Activated CD4-positive, alpha-beta T cell treated with anti-CD3 and anti-CD28 coated beads, Interleukin-2, amount 10 ng/mL, durations not matched to agents 7 days and 5 days (primary cell): ENCODE data around the gene LGALS9. TPM values are rescaled to one million over a fixed set of nuclear protein-coding genes. Genes with fewer than 3 reads are reported as not detected.
A peak's percentile ranks its signal among the peaks of the same experiment; 100 is the strongest.
"Not testable (repeated sequence)": the region's sequence is repeated elsewhere in the genome, so short reads cannot be mapped to it uniquely, and the experiment has no call there.

ENCODE experiments used
- CTCF ChIA-PET: fragments of 350-600 bp; sonication (Branson Sonifier 250); formaldehyde crosslinking; loops from one replicate; lab custom pipeline; 2021; ENCODE audit warnings: antibody characterized with exemption; lab: Charles Lee
- POLR2A ChIA-PET: fragments of 350-600 bp; sonication (Branson Sonifier 250); formaldehyde crosslinking; loops from one replicate; lab custom pipeline; 2021; ENCODE audit warnings: antibody characterized with exemption; lab: Charles Lee
- DNase-seq: peaks from one replicate; pipeline ENCODE4 v3.0.0-alpha.2; 2020
- H3K27ac Mint-ChIP-seq: one replicate; pipeline ENCODE4 v1.8.0; 2021; ENCODE audit warnings: mild to moderate bottlenecking, moderate library complexity, mixed read lengths
- H3K27me3 Mint-ChIP-seq: one replicate; pipeline ENCODE4 v1.8.0; 2021; ENCODE audit warnings: mixed read lengths
- H3K36me3 Mint-ChIP-seq: one replicate; pipeline ENCODE4 v1.8.0; 2021; ENCODE audit warnings: low read depth, mixed read lengths
- H3K4me1 Mint-ChIP-seq: one replicate; pipeline ENCODE4 v1.8.0; 2021; ENCODE audit warnings: mixed read lengths
- H3K4me3 Mint-ChIP-seq: one replicate; pipeline ENCODE4 v1.8.0; 2021; ENCODE audit warnings: mild to moderate bottlenecking, moderate library complexity, mixed read lengths
- H3K9me3 Mint-ChIP-seq: one replicate; pipeline ENCODE4 v1.8.0; 2021; ENCODE audit warnings: mixed read lengths
- total RNA-seq, 2 experiments: library from RNA; stranded (reverse); gene quantifications; one replicate each; pipeline ENCODE4 v1.2.3, GENCODE V29; 2021

The LGALS9 gene
- total RNA-seq, 2 experiments from 2014 or later, result 223 to 233 TPM

DNA sequence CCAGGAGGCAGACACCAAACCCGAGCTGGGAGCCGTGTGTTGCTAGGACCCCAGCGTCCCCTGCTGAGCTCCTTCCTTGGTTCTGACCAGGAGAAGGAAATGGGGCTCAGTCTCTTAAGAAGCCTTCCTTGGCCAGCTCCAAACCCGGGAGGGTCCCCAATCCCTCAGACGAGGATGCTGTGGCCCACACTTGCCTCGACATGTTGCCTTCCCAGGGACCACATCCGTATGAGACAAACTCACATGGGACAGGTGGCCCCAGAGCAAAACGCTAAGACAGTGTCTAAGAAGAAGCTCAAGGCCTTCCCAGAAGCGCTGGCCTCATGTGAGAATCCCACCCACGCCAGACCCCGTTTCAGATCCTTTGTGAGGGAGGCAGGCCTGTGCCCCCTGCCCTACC is 19.8 kb downstream of the LGALS9 start:
- no peak for DNase-seq
- CTCF ChIA-PET, result interaction anchor here (0.5 to 2.1 kb wide), 14 partner anchors 12 to 415 kb away, joined by 3 to 10 read pairs (median 4); partner anchors contain the start of gene LGALS9
- no peak overlapping the region for H3K27ac Mint-ChIP-seq
- H3K36me3 Mint-ChIP-seq, result peaks cover 18% of the 10 kb centered on the region
- H3K9me3 Mint-ChIP-seq, result no peaks in the 10 kb centered on the region
- H3K4me1 Mint-ChIP-seq, result peaks cover 13% of the 10 kb centered on the region
- H3K27me3 Mint-ChIP-seq, result no peaks in the 10 kb centered on the region
- no peak overlapping the region for H3K4me3 Mint-ChIP-seq
- POLR2A ChIA-PET, result no interaction called here

DNA sequence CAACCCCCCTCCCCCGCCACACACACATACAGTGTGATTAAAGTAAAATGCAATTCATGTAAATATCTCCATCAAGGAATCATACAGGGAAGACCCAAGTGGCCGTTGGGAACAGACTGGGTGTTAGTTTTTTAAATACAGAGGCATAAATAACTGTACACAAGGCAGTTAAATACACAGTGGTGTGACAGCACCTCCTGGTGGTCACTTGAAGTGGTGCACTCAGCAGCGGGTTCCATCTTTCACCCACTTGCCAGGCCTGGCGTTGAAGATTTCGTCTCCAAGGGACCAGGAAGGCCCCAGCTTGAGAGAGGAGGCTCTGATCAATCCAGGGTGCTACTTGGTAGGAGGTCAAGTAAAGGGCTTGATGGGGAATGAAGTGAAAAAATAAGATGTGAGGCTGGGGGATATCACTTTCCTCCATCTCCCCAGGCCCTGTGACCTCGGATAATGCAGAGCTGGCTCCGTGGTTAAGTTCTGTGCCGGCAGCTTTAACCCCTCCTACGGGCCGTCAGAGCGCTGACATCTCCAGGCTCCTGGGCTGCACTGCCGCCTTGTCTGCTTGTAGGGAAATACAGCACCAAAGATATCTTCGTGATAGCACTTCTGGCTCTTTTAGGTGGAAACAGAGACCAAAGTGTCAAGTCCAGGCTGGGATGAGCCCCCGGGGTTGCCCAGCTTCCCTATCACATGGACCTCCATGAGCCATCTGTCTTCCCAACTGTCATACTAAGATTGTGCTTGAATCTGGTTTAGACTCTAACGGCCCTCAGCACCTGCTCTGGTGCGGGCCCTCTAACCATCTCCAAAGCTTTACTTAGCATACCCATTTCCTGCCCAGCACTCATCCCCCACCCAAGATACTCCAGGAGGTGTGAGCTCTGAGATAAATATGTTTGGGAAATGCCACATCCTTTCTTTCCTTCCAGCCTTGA is 20.7 kb downstream of the LGALS9 start:
- H3K4me1 Mint-ChIP-seq, result peaks cover 13% of the 10 kb centered on the region
- H3K9me3 Mint-ChIP-seq, result no peaks in the 10 kb centered on the region
- H3K36me3 Mint-ChIP-seq, result peaks cover 14% of the 10 kb centered on the region
- ChIA-PET CTCF (interaction anchor here (0.6 to 4.1 kb wide), 17 partner anchors 12 to 592 kb away, joined by 3 to 17 read pairs (median 4); partner anchors contain the start of gene LGALS9), POLR2A (no interaction called here)
- no peak overlapping the region for H3K4me3 Mint-ChIP-seq
- H3K27me3 Mint-ChIP-seq, result no peaks in the 10 kb centered on the region
- no peak overlapping the region for H3K27ac Mint-ChIP-seq
- peak; percentile 79 for DNase-seq

DNA sequence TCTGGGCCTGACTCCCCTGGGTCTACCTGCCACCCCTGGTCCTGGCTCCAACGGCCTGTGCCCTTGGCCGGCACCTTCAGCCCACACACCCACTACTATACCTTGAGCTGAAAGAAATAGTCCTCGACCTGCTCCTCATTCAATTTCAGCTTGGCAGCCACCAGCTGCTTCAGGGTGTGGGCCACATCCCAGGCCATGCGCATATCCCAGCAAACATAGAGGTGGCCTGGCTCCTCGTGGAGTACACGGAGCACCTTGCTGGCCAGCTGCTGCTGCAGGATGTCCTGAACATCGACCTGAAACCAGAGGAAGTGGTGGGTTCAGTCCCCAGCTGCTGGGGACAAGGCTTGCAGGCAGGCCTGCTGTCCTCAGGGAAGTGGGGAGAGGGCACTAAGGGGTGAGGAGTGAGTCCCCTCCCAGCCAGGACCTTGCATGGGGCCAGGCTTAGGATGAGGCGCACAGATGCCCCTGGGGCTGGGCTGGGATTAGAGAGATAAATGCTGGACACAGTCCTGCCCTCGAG is 22.5 kb downstream of the LGALS9 start:
- CTCF ChIA-PET, result interaction anchor here (1.2 to 4.1 kb wide), 3 partner anchors 32 to 226 kb away, joined by 3 to 17 read pairs (median 4); no protein-coding TSS in a partner anchor
- H3K9me3 Mint-ChIP-seq, DNase-seq, H3K4me3 Mint-ChIP-seq, H3K27me3 Mint-ChIP-seq, H3K36me3 Mint-ChIP-seq, H3K27ac Mint-ChIP-seq, POLR2A ChIA-PET, H3K4me1 Mint-ChIP-seq: not testable (repeated sequence)

DNA sequence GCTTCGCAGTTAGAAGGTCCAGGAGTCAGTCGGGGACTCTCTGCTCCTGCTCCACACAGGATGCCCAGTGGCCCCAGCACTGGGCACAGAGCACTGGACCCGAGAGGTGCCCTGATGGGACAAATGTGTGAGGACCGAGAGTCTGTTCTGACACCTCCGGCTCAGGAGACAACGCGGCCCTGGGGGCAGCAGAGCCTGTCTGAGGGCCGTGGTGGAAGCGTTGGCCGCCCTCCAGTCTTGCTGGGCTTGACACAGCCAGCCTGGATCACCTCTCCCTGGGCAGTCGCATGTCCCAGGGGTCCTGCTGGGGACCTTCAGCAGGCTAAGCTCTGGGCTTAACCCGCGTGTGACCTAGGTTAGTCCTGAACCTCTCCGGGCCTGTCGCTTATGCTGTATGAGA is 23.1 kb downstream of the LGALS9 start:
- CTCF ChIA-PET, result interaction anchor here (0.9 to 4.1 kb wide), 9 partner anchors 8 to 417 kb away, joined by 3 to 17 read pairs (median 3); no protein-coding TSS in a partner anchor
- H3K27me3 Mint-ChIP-seq, result no peaks in the 10 kb centered on the region
- POLR2A ChIA-PET, result no interaction called here

DNA sequence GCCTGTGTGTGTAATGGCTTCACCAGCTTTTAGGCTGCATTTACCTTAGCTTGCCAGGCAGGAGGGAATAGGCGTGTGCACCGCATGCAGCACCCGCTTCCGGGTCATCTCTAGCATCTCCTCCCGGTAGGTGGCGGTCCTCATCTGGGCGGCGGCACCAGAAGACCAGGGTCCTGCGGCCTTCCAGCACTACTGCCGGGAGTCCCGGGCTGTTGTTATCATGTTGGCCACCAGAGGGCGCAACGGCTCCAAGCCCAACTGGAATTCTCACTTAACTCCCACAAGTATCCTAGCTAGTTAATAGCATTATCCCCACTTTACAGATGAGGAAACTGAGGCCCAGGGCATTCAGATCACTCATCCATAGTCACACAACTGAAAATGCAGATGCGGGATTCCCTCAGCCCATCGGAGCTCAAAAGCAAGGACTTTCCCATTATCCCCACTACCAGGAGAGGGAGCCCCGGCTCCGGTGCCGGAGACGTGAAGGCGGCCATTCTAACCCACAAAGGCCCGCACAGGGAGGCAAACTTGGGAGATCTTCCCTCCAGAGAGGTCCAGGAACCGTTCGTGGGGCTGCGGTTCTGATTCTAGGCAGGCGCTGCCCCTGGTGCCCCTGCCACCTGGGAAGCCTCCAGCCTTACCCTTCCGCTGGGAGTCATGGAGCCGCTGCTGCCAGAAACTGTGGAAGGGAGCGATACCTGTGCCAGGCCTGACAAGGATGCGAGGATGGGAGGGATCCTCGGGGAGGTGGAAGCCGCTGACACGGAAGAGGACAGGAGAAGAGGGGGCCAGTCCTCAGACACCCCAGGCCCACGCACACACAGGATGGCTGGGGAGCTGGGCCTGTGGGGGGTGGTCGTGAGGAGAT is 23.9 kb downstream of the LGALS9 start:
- Mint-ChIP-seq H3K27ac (peak overlapping the region; percentile 33), H3K36me3 (peaks cover 3% of the 10 kb centered on the region), H3K4me1 (peaks cover 9% of the 10 kb centered on the region), H3K27me3 (no peaks in the 10 kb centered on the region), H3K4me3 (no peak overlapping the region), H3K9me3 (no peaks in the 10 kb centered on the region)
- CTCF ChIA-PET, result interaction anchor here (0.9 to 4.1 kb wide), 10 partner anchors 9 to 418 kb away, joined by 3 to 17 read pairs (median 3); no protein-coding TSS in a partner anchor
- peak; percentile 68 for DNase-seq
- POLR2A ChIA-PET, result no interaction called here

More for the DNA sequence above, 23.1 kb downstream of the LGALS9 start:
- DNase-seq, result no peak
- Mint-ChIP-seq H3K4me1 (peaks cover 9% of the 10 kb centered on the region), H3K4me3 (no peak overlapping the region), H3K27ac (no peak overlapping the region), H3K36me3 (peaks cover 4% of the 10 kb centered on the region), H3K9me3 (no peaks in the 10 kb centered on the region)

DNA sequence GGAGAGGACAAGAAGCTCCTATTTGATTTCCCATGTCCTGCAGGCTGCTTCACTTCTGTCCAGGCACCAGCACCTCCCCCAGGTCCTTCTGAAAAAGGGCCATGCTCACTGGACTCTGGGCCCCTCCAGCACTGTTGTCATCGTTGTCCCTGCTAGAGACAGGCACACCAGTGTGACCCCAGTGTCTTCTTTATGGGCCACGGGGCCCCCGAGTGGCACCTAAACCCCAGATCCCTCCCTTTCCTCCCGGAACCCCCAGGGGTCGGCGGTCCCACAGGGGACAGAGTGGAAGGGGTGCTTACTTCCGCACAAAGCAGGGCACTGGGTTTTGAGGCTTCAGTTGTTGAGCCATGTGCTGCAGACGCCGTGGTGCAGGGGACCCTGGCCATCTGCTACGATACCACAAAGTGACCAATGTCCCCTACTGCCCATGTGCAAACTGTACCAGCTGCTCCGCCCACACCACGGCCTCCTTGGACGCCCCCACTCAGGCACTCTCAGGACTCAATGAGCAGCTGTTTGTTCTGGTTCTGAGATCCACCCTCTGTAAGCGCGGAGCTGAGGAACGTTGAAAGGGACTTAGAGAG is 24.6 kb downstream of the LGALS9 start:
- POLR2A ChIA-PET, H3K27me3 Mint-ChIP-seq, H3K4me3 Mint-ChIP-seq, H3K36me3 Mint-ChIP-seq, H3K4me1 Mint-ChIP-seq, DNase-seq, H3K9me3 Mint-ChIP-seq, H3K27ac Mint-ChIP-seq: not testable (repeated sequence)
- CTCF ChIA-PET, result interaction anchor here (1.3 to 2.4 kb wide), 4 partner anchors 48 to 418 kb away, joined by 6 to 11 read pairs (median 8); no protein-coding TSS in a partner anchor

DNA sequence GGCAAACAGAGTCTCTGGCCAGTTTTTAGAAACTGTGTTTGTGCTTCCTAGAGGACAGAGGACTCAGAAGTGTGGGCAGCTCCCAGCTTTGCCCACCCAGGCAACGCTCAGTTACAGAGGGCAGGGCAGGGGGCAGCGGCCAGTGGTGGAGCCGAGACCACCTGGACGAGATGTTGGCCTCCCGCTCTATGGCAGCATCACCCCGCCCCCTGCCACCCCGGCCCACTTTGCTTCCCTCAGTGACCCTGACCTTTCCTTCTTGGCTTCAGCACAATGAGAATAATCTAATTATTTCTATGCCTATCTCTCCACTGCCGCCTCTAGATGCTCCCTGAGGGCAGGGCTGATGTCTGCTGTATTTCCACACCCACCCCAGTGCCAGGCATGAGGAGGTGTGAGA is 25.6 kb downstream of the LGALS9 start:
- POLR2A ChIA-PET, H3K27me3 Mint-ChIP-seq, H3K27ac Mint-ChIP-seq, H3K36me3 Mint-ChIP-seq, H3K4me3 Mint-ChIP-seq, H3K9me3 Mint-ChIP-seq, H3K4me1 Mint-ChIP-seq, DNase-seq: not testable (repeated sequence)
- CTCF ChIA-PET, result interaction anchor here (2.4 kb wide), 1 partner anchor 223 kb away, joined by 6 read pairs; no protein-coding TSS in a partner anchor

DNA sequence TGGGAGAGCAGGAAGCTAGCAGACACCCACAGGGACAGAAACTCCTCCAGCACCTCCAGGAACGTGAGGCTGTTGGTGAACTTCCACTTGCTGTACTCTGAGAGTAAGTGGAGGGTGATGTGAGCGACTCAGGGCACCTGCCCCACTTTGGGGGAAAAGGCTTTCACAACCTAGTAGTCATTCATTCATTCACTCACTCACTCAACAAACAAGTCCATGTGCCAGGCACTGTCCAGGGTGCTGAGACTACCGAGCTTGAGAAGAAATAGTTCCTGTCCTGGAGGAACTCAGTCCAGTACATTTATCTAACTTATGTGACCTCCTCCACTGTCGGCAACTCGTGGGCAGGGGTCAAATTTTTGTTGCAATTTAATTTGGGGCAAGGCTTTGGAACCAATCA is 26.6 kb downstream of the LGALS9 start:
- ChIA-PET POLR2A (no interaction called here), CTCF (interaction anchor here (0.9 to 2.4 kb wide), 2 partner anchors 16 to 222 kb away, joined by 3 to 6 read pairs; no protein-coding TSS in a partner anchor)
- Mint-ChIP-seq H3K36me3 (no peaks in the 10 kb centered on the region), H3K9me3 (no peaks in the 10 kb centered on the region), H3K27ac (no peak overlapping the region), H3K4me3 (no peak overlapping the region), H3K4me1 (peaks cover 5% of the 10 kb centered on the region), H3K27me3 (no peaks in the 10 kb centered on the region)
- peak; percentile 21 for DNase-seq

DNA sequence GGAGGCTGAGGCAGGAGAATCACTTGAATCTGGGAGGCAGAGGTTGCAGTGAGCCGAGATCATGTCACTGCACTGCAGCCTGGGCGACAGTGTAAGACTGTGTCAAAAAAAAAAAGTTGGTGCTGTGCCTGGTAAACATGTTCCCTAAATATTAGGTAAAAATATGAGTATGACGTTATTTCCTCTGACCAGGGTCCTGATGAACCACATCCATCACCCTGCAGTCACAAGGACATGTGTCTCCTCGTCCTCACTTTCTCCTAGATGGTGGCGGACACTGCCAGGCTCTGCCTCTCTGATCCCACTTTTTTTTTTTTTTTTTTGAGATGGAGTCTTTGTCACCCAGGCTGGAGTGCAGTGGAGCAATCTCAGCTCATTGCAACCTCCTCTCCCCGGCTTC is 28.7 kb downstream of the LGALS9 start:
- POLR2A ChIA-PET, result no interaction called here
- DNase-seq, result no peak
- CTCF ChIA-PET, result interaction anchor here (0.7 kb wide), 1 partner anchor 875 kb away, joined by 4 read pairs; no protein-coding TSS in a partner anchor
- Mint-ChIP-seq H3K36me3 (no peaks in the 10 kb centered on the region), H3K27me3 (no peaks in the 10 kb centered on the region), H3K4me1 (peaks cover 2% of the 10 kb centered on the region), H3K4me3 (no peak overlapping the region), H3K27ac (no peak overlapping the region), H3K9me3 (no peaks in the 10 kb centered on the region)

DNA sequence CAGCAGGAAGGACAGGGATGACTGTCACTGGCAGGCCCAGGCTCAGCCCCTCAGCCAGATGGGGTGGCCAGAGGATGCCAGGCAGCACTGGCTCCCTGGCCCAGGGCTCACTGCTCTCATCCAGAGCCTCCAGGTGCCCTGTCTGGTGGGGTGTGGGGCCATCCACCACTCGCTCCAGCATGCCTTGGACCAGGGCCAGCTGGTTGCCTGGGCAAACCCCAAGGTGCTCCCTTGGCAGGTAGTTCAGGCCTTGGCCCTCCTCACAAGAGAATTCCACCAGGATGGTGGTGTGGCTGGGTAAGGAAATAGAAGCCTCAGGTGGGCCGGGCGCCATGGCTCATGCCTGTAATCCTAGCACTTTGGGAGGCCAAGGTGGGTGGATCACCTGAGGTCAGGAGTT is 29.4 kb downstream of the LGALS9 start:
- H3K27ac Mint-ChIP-seq, result no peak overlapping the region
- no peaks in the 10 kb centered on the region for H3K36me3 Mint-ChIP-seq
- POLR2A ChIA-PET, result no interaction called here
- CTCF ChIA-PET, result interaction anchor here (0.7 kb wide), 1 partner anchor 874 kb away, joined by 4 read pairs; no protein-coding TSS in a partner anchor
- no peak for DNase-seq
- H3K9me3 Mint-ChIP-seq, result no peaks in the 10 kb centered on the region
- H3K4me1 Mint-ChIP-seq, result no peaks in the 10 kb centered on the region
- H3K4me3 Mint-ChIP-seq, result no peak overlapping the region
- H3K27me3 Mint-ChIP-seq, result no peaks in the 10 kb centered on the region

DNA sequence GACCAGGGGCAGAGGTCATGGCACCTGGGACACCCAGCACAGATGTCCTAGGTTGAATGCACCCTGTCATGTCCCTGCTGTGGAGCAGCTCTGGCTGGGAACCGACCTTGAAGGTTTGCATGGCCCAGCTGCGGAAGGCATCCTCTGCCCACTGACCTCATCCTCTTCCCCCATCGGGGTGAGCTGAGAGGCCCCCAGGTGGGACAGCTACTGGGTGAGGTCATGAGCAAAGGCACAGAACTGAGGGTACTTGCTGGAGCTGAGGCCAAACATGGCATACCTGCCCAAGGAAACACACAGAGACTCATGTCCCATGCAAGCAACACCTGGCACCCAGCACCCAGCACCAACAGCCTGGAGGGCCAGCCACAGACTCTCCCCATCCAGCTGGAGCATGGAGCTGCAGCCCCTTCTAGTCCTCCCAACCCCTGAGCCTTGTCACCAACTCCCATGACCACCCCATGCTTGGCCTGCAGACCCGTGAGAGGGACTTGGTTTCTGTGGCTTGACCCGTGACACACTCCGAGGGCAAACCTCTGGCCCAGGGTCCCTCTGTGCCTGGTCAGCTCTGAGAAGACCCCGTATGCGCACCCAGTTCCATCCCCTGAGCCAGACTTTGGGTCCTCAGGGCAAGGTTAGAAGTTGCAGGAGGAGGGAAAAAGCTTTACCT is 33.1 kb downstream of the LGALS9 start:
- DNase-seq, result no peak
- H3K9me3 Mint-ChIP-seq, result no peaks in the 10 kb centered on the region
- H3K4me1 Mint-ChIP-seq, result no peaks in the 10 kb centered on the region
- H3K27ac Mint-ChIP-seq, result no peak overlapping the region
- ChIA-PET POLR2A (no interaction called here), CTCF (interaction anchor here (0.6 to 1.7 kb wide), 3 partner anchors 13 to 61 kb away, joined by 3 to 4 read pairs (median 3); no protein-coding TSS in a partner anchor)
- H3K36me3 Mint-ChIP-seq, result no peaks in the 10 kb centered on the region
- H3K27me3 Mint-ChIP-seq, result no peaks in the 10 kb centered on the region
- no peak overlapping the region for H3K4me3 Mint-ChIP-seq
